KG1 (cell line): ENCODE measurements around the gene RNF114.
"Not testable (repeated sequence)": the region's sequence is repeated elsewhere in the genome, so short reads cannot be mapped to it uniquely, and the experiment has no call there.

Experiments used
- DNase-seq: peaks from one replicate; lab custom pipeline; 2025; lab: John Stamatoyannopoulos, UW

RNF114 gene

DNA sequence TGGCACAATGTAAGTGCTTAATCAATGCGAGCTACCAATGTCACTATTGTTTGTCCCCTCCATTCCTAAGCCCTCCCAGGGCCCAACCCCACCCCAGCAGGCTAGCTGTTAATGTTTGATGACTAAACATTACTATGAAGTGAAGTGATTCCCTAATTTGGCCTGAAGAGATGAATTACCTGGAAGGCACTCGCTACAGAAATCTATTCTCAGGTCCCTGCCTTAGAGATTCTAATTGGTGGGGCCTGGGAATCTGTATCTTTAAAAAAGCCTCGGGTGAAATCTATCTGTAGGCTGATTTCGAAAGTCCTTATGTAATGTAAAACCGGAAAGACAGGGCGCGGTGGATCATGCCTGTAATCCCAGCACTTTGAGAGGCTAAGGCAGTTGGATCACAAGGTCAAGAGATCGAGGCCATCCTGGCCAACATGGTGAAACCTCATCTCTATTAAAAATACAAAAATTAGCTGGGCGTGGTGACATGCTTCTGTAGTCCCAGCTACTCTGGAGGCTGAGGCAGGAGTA is 29.6 kb downstream of the RNF114 start:
- no peak for DNase-seq

GRCh38 chr20:49966861-49967260 is 30.7 kb downstream of the RNF114 start:
- no peak for DNase-seq

GRCh38 chr20:49969234-49969633 is 33.0 kb downstream of the RNF114 start:
- no peak for DNase-seq

DNA sequence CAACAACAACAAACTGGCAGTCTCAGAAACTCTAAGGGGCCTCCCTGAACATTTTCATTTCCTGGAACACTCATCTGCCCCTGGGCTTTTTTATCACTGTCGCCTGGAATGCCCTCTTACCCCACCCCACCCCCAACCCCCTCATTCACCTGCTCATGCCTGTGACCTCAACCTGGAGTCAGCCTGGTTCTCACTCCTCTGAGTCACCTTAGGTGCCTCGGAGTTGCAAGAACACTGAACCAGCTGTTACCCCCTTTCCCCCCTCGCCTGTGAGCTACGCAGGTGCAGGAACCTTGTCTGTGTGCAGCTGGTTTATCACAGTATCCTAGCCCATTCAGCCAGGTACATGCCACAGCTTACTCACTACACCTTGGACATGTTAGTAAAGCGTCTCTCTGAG is 33.7 kb downstream of the RNF114 start:
- DNase-seq = no peak

DNA sequence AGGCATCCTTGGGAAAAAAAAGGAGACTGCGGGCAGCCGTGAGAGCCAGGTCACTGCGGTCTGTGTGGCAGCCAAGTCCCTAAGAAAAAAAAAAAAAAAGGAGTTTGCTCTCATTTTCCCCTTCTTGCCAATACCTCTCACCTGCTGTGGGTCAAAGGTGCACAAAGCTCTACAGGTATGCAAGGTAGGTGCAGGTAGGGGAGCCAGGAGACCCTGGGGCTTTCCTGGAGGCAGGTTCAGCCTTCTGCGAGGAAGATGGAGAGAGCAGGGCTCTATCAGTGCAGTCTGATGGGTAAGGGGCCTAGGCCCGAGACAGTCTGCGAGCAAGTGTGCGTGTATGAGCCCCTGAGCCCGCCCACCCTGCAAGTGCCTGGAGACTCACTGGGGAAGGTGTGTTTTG is 34.3 kb downstream of the RNF114 start:
- DNase-seq = no peak

DNA sequence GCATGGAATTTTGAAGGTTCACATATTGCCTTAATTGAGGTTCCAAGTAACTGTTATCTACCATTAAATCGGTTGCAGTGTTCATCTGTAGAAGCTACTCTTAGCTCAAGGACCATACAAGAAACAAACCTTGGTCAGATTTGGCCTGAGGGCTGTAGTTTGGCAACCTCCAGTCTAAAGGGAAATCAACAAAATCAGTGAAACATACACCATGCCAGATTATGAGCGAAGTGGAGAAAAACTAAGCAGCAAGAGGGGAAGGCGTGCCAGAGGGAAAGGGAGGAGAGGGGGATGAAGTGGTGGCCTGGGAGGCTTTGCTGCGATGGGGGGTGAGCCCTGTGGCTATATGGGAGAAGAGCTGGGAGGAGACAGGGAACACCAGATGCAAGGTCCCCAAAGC is 37.8 kb downstream of the RNF114 start:
- DNase-seq = no peak

- no peak for DNase-seq
These were observed 40.3 kb downstream of the RNF114 start for GRCh38 chr20:49976542-49976941.

DNA sequence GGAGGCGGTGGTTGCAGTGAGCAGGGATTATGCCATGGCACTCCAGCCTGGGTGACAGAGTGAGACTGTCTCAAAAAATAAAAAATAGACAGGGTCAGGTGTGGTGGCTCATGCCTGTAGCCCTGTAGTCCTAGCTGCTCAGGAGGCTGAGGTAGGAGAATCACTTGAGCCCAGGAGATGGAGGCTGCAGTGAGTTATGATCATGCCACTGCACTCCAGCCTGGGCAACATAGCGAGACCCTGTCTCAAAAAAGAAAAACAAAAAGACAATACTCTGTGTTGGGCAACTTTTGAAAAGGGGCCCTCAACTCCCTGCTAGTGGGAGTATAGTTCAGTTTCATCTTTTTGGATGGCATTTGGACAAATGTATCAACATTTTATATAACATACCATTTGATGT is 41.5 kb downstream of the RNF114 start:
- not testable (repeated sequence) for DNase-seq

GRCh38 chr20:49978685-49979029 is 42.5 kb downstream of the RNF114 start:
- DNase-seq = no peak

GRCh38 chr20:49979030-49979832 is 43.0 kb downstream of the RNF114 start:
- peak; percentile 27 for DNase-seq

GRCh38 chr20:49980140-49981008 is 44.2 kb downstream of the RNF114 start:
- DNase-seq = no peak

DNA sequence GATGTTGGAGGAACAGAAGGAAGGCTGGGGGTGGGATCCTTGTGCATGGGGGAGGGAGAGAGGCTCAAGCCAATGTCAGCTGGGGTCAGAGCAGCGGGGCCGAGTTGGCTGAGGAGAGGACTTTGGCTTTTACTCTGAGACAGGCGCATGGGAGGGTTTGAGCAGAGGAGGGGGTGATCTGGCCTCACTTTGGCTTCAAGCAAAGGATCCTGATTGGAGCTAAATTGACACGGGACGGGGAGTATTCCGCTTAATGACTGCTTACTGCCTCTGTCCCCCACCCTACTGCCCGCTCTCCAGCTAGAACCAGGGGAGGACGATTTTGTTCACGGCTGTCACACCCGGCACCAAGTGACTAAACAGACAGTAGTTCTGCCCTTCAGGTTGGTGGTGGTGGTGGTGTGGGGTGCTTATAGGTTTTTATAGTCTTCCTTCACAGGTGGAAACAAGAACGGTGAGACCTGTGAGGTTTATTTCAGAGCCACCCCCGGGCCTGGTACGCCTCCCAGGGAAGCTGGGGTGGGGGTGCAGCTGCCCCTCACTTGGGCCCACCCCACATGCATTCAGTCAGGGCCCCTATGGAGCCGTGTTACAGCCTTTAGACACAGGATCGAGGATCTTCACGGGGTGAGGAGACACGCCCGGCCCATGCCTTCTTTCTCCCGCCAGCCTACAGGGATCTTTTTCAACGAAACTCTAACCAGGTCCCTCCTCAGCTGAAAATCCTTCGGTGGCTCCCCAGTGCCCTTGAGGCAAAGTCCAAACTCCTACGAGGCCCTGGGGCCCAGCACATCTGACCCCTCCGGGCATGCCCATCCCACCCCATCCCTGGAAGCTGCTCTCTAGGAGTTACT is 45.2 kb downstream of the RNF114 start:
- DNase-seq = no peak

GRCh38 chr20:49982072-49982345 is 45.8 kb downstream of the RNF114 start:
- DNase-seq = no peak

DNA sequence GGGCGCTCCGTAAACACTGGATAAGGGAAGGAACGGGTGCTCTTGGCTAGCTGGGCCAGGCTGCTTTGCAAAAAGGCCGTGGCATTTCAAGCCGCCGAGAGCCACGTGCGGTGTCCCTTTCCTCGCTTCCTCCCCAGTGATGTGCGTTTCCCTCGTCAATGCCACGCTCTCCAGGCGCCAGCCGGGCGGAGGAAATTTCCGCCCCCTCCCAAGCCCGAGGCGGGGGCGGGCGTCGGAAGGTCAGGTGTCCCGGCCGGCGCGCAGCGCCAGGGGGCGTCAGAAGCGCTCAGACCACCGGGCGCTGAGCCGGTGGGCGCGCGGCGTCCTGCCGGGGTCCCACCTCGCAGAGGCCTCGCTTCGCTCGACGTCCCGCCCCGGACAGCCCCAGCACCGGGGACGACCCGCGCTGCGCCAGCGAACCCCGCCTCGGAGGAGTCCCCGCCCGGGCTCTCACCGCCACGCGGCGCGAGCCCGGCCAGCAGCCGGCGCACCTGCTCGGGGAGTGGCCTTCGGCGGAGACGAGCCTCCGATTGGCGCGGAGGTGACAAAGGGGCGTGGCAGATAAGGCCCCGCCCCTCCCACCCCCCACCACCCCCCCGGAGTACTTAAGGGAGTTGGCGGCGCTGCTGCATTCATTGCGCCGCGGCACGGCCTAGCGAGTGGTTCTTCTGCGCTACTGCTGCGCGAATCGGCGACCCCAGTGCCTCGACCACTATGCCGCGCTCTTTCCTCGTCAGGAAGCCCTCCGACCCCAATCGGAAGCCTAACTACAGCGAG is 46.3 kb downstream of the RNF114 start, which contains the start of gene SNAI1:
TSS of gene SNAI1 (plus strand) at position 635 of the 777 bp plus-strand sequence. CDS start at position 715, 80 bp downstream.
- DNase-seq = peak; percentile 80

GRCh38 chr20:49983123-49983847 is 47.1 kb downstream of the RNF114 start:
- DNase-seq = no peak

DNA sequence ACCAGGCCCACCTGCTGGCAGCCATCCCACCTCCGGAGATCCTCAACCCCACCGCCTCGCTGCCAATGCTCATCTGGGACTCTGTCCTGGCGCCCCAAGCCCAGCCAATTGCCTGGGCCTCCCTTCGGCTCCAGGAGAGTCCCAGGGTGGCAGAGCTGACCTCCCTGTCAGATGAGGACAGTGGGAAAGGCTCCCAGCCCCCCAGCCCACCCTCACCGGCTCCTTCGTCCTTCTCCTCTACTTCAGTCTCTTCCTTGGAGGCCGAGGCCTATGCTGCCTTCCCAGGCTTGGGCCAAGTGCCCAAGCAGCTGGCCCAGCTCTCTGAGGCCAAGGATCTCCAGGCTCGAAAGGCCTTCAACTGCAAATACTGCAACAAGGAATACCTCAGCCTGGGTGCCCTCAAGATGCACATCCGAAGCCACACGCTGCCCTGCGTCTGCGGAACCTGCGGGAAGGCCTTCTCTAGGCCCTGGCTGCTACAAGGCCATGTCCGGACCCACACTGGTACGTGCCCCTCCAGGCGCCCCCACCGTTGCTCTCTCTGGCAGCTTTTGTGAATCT is 47.7 kb downstream of the RNF114 start:
- DNase-seq = no peak

GRCh38 chr20:49984426-49985153 is 48.4 kb downstream of the RNF114 start:
- no peak for DNase-seq

DNA sequence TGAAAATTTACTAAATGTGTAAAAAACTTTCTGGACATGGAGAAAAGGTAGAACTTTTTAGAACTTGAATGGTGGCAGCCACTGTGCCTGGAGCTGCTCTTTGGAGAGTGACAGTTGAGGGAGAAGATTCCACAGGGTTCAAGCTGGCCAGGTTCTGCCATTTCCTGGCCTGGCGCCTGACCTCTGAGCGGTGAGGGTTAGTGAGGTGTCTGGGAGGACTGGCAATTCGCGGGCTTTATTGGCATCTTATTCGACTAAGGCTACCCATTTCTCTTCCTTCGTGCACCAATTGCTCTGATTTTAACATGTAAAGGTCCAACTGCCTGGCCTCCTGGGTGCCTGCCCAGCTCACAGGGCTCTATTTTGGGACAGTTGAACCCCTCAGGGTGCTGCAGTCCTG is 49.0 kb downstream of the RNF114 start:
- no peak for DNase-seq

DNA sequence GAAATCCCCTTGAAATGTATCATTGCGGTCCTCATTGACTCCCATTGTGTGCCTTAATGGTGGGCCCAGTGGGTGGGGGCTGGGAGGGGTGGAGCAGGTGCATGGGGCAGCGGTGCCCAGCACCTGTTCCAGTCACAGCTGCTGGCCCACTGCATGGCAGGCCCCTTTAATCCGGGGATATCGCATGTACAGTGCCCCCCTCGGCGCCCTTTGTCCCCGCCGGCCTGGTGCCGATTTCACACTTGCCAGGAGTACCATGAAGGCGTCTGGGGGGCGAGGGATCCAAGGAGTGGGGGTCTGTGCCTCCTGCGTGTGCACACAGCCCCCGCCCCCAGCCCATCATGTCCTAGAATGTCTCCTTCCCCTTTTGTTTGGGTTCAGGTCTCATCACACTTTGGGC is 49.4 kb downstream of the RNF114 start:
- DNase-seq = no peak

DNA sequence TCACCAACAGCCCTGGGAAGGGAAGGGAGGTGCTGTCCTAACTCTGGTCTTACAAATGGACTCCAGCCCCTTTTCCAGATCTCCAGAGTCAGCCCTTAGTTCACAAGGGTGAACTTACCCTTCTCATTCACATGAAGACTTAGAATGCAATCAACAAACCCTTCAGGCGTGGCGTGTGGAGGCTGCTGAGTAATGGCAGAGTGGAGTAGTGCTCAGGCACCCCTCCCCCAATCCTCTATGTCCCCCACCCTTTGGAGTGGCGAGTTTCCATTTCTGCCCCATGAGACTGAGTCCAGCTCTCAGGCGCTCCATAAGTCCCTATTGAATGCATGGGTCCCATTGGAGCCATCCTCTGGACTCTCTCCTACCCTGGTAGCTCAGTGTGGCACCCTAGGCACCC is 49.9 kb downstream of the RNF114 start:
- DNase-seq = no peak
